Endothelial cell of umbilical vein (primary cell): ENCODE measurements around the gene MBNL2. TPM values are rescaled to one million over a fixed set of nuclear protein-coding genes. Genes with fewer than 3 reads are reported as not detected.

Experiments
- BruUV-seq: library from RNA; stranded (reverse); fragments of 400-500 nt; replicated peaks from 2 replicates; lab custom pipeline; 2021; lab: Mats Ljungman, UMichigan
- CTCF ChIA-PET: fragments of 300-600, 350-600 bp; sonication (Branson Sonifier 250); formaldehyde crosslinking; loops from one replicate; lab custom pipeline; 2021; ENCODE audit warnings: antibody characterized with exemption, inconsistent platforms; lab: Charles Lee
- POLR2A ChIA-PET: fragments of 300-600, 350-600 bp; sonication (Branson Sonifier 250); formaldehyde crosslinking; loops from one replicate; lab custom pipeline; 2021; ENCODE audit warnings: antibody characterized with exemption, inconsistent platforms; lab: Charles Lee
- DNase-seq: peaks from one replicate; pipeline ENCODE4 v3.0.0-alpha.2; 2011; ENCODE audit warnings: low read depth, low spot score
- FAIRE-seq: peaks from 2 replicates; lab custom pipeline; 2011; peaks lifted over from hg19 to GRCh38; lab: Jason Lieb, UNC
- H2AFZ ChIP-seq: 2 replicates; pipeline ENCODE4 v1.6.0; 2012; ENCODE audit warnings: low read depth, low read length, control low read depth, inconsistent platforms
- H3K27ac ChIP-seq: 2 replicates; pipeline ENCODE4 v1.5.1; 2011; ENCODE audit warnings: low read depth, mild to moderate bottlenecking, control low read depth, low read length, moderate library complexity; ENCODE audit not compliant: insufficient read depth
- H3K27me3 ChIP-seq, 2 experiments: 2 replicates each; pipeline versions ENCODE4 v1.6.0 to v1.6.1; 2011; ENCODE audit warnings: low read length in 2 of 2, mixed read lengths in 1 of 2; ENCODE audit not compliant: control insufficient read depth in 2 of 2, insufficient read depth in 2 of 2
- H3K36me3 ChIP-seq, 2 experiments: 2 replicates in 1 of 2; 3 replicates in 1 of 2; pipeline ENCODE4 v1.5.1; 2011; ENCODE audit warnings: low read length in 2 of 2, mild to moderate bottlenecking in 1 of 2, moderate library complexity in 1 of 2; ENCODE audit not compliant: control insufficient read depth in 2 of 2, insufficient read depth in 2 of 2; ENCODE audit errors: extremely low read depth in 1 of 2
- H3K4me1 ChIP-seq: 3 replicates; pipeline ENCODE4 v1.5.1; 2011; ENCODE audit warnings: mild to moderate bottlenecking, low read length; ENCODE audit not compliant: control insufficient read depth, insufficient read depth; ENCODE audit errors: extremely low read depth
- H3K4me2 ChIP-seq: 2 replicates; pipeline ENCODE4 v1.6.1; 2011; ENCODE audit warnings: low read length, control low read depth, mixed read lengths; ENCODE audit not compliant: insufficient read depth
- H3K4me3 ChIP-seq, 3 experiments: fragments of 200-600 bp in 1 of 3; sonication (generic), shearing (Covaris generic) in 1 of 3; replicated peaks in 1 of 3; 2 replicates each; pipeline ENCODE4 v1.5.1; 2011 to 2016; ENCODE audit warnings: control low read depth in 3 of 3, low read length in 3 of 3, mild to moderate bottlenecking in 2 of 3, inconsistent platforms in 1 of 3, low read depth in 1 of 3, moderate library complexity in 1 of 3; ENCODE audit not compliant: insufficient read depth in 1 of 3
- H3K79me2 ChIP-seq: 2 replicates; pipeline ENCODE4 v1.6.0; 2012; ENCODE audit warnings: low read length, inconsistent platforms; ENCODE audit not compliant: control insufficient read depth, insufficient read depth
- H3K9ac ChIP-seq: replicated peaks from 2 replicates; pipeline ENCODE3; 2011; ENCODE audit warnings: low read length, control low read depth; ENCODE audit not compliant: insufficient read depth; ENCODE audit errors: extremely low read depth
- H3K9me1 ChIP-seq: replicated peaks from 3 replicates; pipeline ENCODE4 v1.6.0; 2011; ENCODE audit warnings: mild to moderate bottlenecking, low read length; ENCODE audit not compliant: control insufficient read depth, insufficient read depth; ENCODE audit errors: extremely low read depth
- H3K9me3 ChIP-seq: replicated peaks from 2 replicates; pipeline ENCODE4 v1.5.1; 2012; ENCODE audit warnings: low read length, inconsistent platforms; ENCODE audit not compliant: control insufficient read depth, insufficient read depth
- H4K20me1 ChIP-seq: replicated peaks from 2 replicates; pipeline ENCODE3; 2011; ENCODE audit warnings: mild to moderate bottlenecking, low read length; ENCODE audit not compliant: control insufficient read depth, insufficient read depth; ENCODE audit errors: extremely low read depth
- CTCF ChIP-seq, 2 donors: IDR thresholded peaks; 1 replicate in 1 of 2; 2 replicates in 1 of 2; pipeline ENCODE4 v1.5.1; 2011; ENCODE audit warnings: low read length in 2 of 2, mild to moderate bottlenecking in 2 of 2, moderate library complexity in 2 of 2, control low read depth in 1 of 2, inconsistent platforms in 1 of 2, low read depth in 1 of 2; ENCODE audit not compliant: insufficient read depth in 1 of 2; ENCODE audit errors: extremely low read depth in 1 of 2
- EZH2 ChIP-seq: IDR thresholded peaks from 2 replicates; pipeline ENCODE4 v1.6.1; 2012; ENCODE audit warnings: borderline replicate concordance, low read depth, mild to moderate bottlenecking, moderate library complexity, low read length, inconsistent platforms; ENCODE audit not compliant: severe bottlenecking
- FOS ChIP-seq: IDR thresholded peaks from 2 replicates; pipeline ENCODE4 v1.6.1; 2011; ENCODE audit warnings: mild to moderate bottlenecking, low read length, moderate library complexity, borderline replicate concordance; ENCODE audit not compliant: insufficient read depth
- GATA2 ChIP-seq: IDR thresholded peaks from 2 replicates; pipeline ENCODE4 v1.7.0; 2011; ENCODE audit warnings: low read depth, mild to moderate bottlenecking, moderate library complexity, mixed read lengths, low read length; ENCODE audit not compliant: insufficient read length, insufficient read depth
- JUN ChIP-seq: IDR thresholded peaks from 2 replicates; pipeline ENCODE4 v1.6.1; 2011; ENCODE audit warnings: borderline replicate concordance, low read depth; ENCODE audit not compliant: insufficient read length, insufficient read depth
- MAX ChIP-seq: IDR thresholded peaks from 2 replicates; pipeline ENCODE4 v1.6.1; 2011; ENCODE audit not compliant: insufficient read depth, insufficient read length
- MYC ChIP-seq: IDR thresholded peaks from one replicate; pipeline ENCODE4 v1.6.1; 2011; ENCODE audit warnings: mild to moderate bottlenecking, low read depth, low read length
- POLR2A ChIP-seq: IDR thresholded peaks from 2 replicates; pipeline ENCODE4 v1.6.1; 2012; ENCODE audit warnings: low read depth, mild to moderate bottlenecking, control low read depth, low read length
- POLR2AphosphoS5 ChIP-seq: IDR thresholded peaks from 2 replicates; pipeline ENCODE4 v1.6.1; 2012; ENCODE audit warnings: low read depth, mild to moderate bottlenecking, control low read depth, low read length, moderate library complexity; ENCODE audit not compliant: insufficient read depth
- dilution Hi-C: fragments of 300-500 bp; cut with MboI; formaldehyde crosslinking; loops from one replicate; pipeline ENCODE4 v1.15.0; 2019; ENCODE audit warnings: low sequenced_read_pairs; ENCODE audit not compliant: extremely low pct_ligation_motif_present
- intact Hi-C: fragments of 100-400 bp; cut with micrococcal nuclease; formaldehyde crosslinking; loops from one replicate; pipeline ENCODE4 v1.10.0; 2022
- polyA plus RNA-seq, 4 experiments: library from polyadenylated mRNA; depleted of rRNA in 3 of 4; stranded (reverse) in 3 of 4; unstranded in 1 of 4; fragments of >200 nt; gene quantifications; 2 replicates each; pipeline versions ENCODE4 v1.2.1 to v1.2.3, GENCODE V29; 2011 to 2012; ENCODE audit warnings: missing spikeins in 1 of 4
- total RNA-seq: library from RNA; stranded (reverse); gene quantifications from 2 replicates; pipeline ENCODE4 v1.2.3, GENCODE V29; 2021

Gene MBNL2
- total and polyA plus RNA-seq, 2 donors (not counting 3 experiments of a cell fraction or from before 2014, with no cell fraction given): 32.9 to 76.5 TPM

GRCh38 chr13:97321616-97322321 is 99.6 kb downstream of the MBNL2 start:
- Histone ChIP-seq H2AFZ (no peak overlapping the region), H3K9me1 (no peaks in the 10 kb centered on the region), H3K4me1 (peaks cover under 1% of the 10 kb centered on the region), H4K20me1 (peaks cover 2% of the 10 kb centered on the region), H3K36me3 (peaks cover 0 to 4% of the 10 kb centered on the region in 2 experiments), H3K27ac (no peak overlapping the region), H3K9me3 (no peaks in the 10 kb centered on the region), H3K79me2 (peaks cover 53% of the 10 kb centered on the region), H3K4me2 (no peak overlapping the region), H3K27me3 (no peaks in the 10 kb centered on the region), H3K9ac (no peak overlapping the region), H3K4me3 (no peak overlapping the region)
- CTCF ChIA-PET: no interaction called here
- DNase-seq (no peak), FAIRE-seq (no peak)
- POLR2A ChIA-PET: no interaction called here
- intact Hi-C loops: no loop called here
- TF ChIP-seq FOS (no peak), POLR2A (no peak), CTCF (IDR thresholded peaks at IDR 0.05; ENCODE audit: extremely low read depth in 1 of 2, insufficient read depth in 1 of 2, low read depth in 1 of 2, low read length in 2 of 2) (no peak), MAX (no peak), GATA2 (no peak), EZH2 (no peak), POLR2AphosphoS5 (no peak), JUN (no peak), MYC (no peak)
- dilution Hi-C loops: no loop called here
- BruUV-seq: no TSS peak
